Prostate gland (tissue), 2 donors: ENCODE measurements around the gene XXYLT1. TPM values are rescaled to one million over a fixed set of nuclear protein-coding genes. Genes with fewer than 3 reads are reported as not detected.

Experiments used
- DNase-seq: peaks from one replicate; pipeline ENCODE4 v3.0.0-alpha.2; 2019; ENCODE audit warnings: low spot score
- H3K27ac ChIP-seq, 2 donors: fragments of 200-600 bp; sonication (generic); 2 replicates each; pipeline ENCODE4 v1.5.1; 2017 to 2019
- H3K27me3 ChIP-seq: fragments of 200-600 bp; sonication (generic); replicated peaks from 2 replicates; pipeline ENCODE4 v1.5.1; 2019; ENCODE audit not compliant: insufficient read depth
- H3K36me3 ChIP-seq, 2 donors: fragments of 200-600 bp; sonication (generic); 1 replicate in 1 of 2; 2 replicates in 1 of 2; pipeline versions ENCODE4 v1.5.1 to v1.8.1; 2017 to 2019
- H3K4me1 ChIP-seq: fragments of 200-600 bp; sonication (generic); replicated peaks from 2 replicates; pipeline ENCODE4 v1.5.1; 2019
- H3K4me3 ChIP-seq, 2 donors: fragments of 200-600 bp; sonication (generic); 2 replicates each; pipeline ENCODE4 v1.5.1; 2017 to 2019
- H3K9me3 ChIP-seq: fragments of 200-600 bp; sonication (generic); 2 replicates; pipeline ENCODE4 v1.5.1; 2017
- CTCF ChIP-seq, 4 experiments: fragments of 200-600 bp in 2 of 4; fragments of 450-650 bp in 2 of 4; sonication (generic) in 2 of 4; IDR thresholded peaks; 1 replicate in 3 of 4; 2 replicates in 1 of 4; pipeline ENCODE4 v1.5.1; 2016 to 2019; ENCODE audit warnings: antibody characterized with exemption in 4 of 4, mild to moderate bottlenecking in 2 of 4, moderate library complexity in 2 of 4
- POLR2A ChIP-seq: fragments of 450-650 bp; IDR thresholded peaks from one replicate; pipeline ENCODE4 v1.6.1; 2016; ENCODE audit warnings: antibody characterized with exemption, mild to moderate bottlenecking
- POLR2AphosphoS5 ChIP-seq: sonication (generic); formaldehyde crosslinking; IDR thresholded peaks from one replicate; pipeline ENCODE4 v1.6.1; 2017; ENCODE audit warnings: antibody characterized with exemption
- WGBS: methylation state at CpG from one replicate; pipeline ENCODE4 v1.1.5; 2018; 5-methylcytosine and 5-hydroxymethylcytosine counted together
- intact Hi-C: fragments of 100-400 bp; cut with DNase I; formaldehyde crosslinking; loops from one replicate; pipeline ENCODE4 v1.14.2; 2022
- total RNA-seq, 2 donors: library from RNA; depleted of rRNA; stranded (reverse); fragments of >200 nt; gene quantifications; one replicate each; pipeline ENCODE4 v1.1.0, GENCODE V29; 2016

Gene XXYLT1
- total RNA-seq, 2 donors from 2014 or later, result 14.9 to 22.7 TPM

- Histone ChIP-seq H3K9me3 (no peaks in the 10 kb centered on the region), H3K4me3 (no peak overlapping the region), H3K36me3 (no peaks in the 10 kb centered on the region), H3K27me3 (no peaks in the 10 kb centered on the region), H3K4me1 (peaks cover 17% of the 10 kb centered on the region), H3K27ac (peak overlapping the region; percentile 76 to 79)
- intact Hi-C loops, result loop anchor here (5.0 to 10.0 kb wide), 3 partner anchors 32 to 88 kb away; no protein-coding TSS in a partner anchor
- no peak for DNase-seq
- TF ChIP-seq POLR2AphosphoS5 (no peak), POLR2A (no peak), CTCF (IDR thresholded peaks at IDR 0.05) (no peak)
- WGBS, result 60% methylated on average over 15 of the region's 15 CpGs
Measured at GRCh38 chr3:195149292-195150030, 121.5 kb downstream of the XXYLT1 start.

DNA sequence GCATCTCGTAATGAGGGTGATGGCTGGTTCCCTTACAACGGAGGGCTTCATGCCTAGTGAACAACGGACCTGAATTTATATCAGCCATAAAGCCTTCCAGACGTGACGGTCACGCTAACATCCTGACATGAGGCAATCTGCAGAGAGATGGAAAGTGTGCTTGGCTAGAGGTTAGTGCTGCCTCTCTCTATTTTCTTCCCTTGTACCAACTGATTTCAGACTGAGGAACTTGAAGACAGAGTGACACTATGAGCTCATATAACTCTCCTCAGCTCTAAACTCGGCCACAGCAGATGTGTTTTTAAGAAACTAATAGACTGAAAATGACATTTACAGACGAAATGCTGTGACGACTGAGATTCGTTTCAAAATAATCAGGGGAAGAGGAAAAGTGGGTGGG lies 122.4 kb downstream of the XXYLT1 start:
- H3K4me3 ChIP-seq, result no peak overlapping the region
- peak overlapping the region in 1 of 2 donors; percentile 1 for H3K27ac ChIP-seq
- H3K9me3 ChIP-seq, result no peaks in the 10 kb centered on the region
- no peak for DNase-seq
- H3K27me3 ChIP-seq, result no peaks in the 10 kb centered on the region
- no peaks in the 10 kb centered on the region for H3K36me3 ChIP-seq
- peaks cover 8% of the 10 kb centered on the region for H3K4me1 ChIP-seq
- 48% methylated on average over 10 of the region's 10 CpGs for WGBS
- TF ChIP-seq POLR2AphosphoS5, result no peak
- no peak for TF ChIP-seq CTCF (IDR thresholded peaks at IDR 0.05)
- TF ChIP-seq POLR2A, result no peak
- intact Hi-C loops, result loop anchor here (5.0 kb wide), 1 partner anchor 89 kb away; no protein-coding TSS in a partner anchor

GRCh38 chr3:195147649-195148080 lies 123.3 kb downstream of the XXYLT1 start:
- 50% methylated on average over 17 of the region's 17 CpGs for WGBS
- intact Hi-C loops, result loop anchor here (5.0 kb wide), 1 partner anchor 90 kb away; no protein-coding TSS in a partner anchor
- DNase-seq, result no peak
- Histone ChIP-seq H3K36me3 (no peaks in the 10 kb centered on the region), H3K27me3 (no peaks in the 10 kb centered on the region), H3K4me1 (peaks cover 9% of the 10 kb centered on the region), H3K27ac (no peak overlapping the region), H3K9me3 (no peaks in the 10 kb centered on the region), H3K4me3 (peak overlapping the region in 1 of 2 donors; percentile 1)
- TF ChIP-seq POLR2AphosphoS5 (no peak), CTCF (IDR thresholded peaks at IDR 0.05) (no peak), POLR2A (no peak)

DNA sequence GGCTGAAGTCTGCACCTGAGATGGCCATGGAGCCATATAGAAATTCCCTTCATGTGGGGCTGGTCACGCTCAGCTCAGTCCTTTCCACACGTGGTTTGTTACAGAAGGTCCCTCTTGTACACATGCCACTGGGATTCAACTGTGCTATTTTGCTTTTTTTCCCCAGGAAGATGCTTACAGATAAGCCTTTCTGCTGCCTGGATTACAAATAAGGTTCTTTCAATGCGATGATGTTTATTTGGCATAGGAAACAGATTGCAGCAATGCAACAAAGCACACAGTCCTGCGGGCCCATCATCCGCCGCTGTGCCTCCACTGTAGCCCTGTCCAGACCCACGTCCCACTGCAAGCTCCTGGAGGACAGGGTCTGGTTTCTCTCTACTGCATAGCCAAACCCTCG lies 124.8 kb downstream of the XXYLT1 start:
- H3K4me1 ChIP-seq, result peaks cover 5% of the 10 kb centered on the region
- WGBS, result 62% methylated on average over 8 of the region's 8 CpGs
- H3K9me3 ChIP-seq, result no peaks in the 10 kb centered on the region
- H3K4me3 ChIP-seq, result no peak overlapping the region
- no peaks in the 10 kb centered on the region for H3K27me3 ChIP-seq
- H3K36me3 ChIP-seq, result no peaks in the 10 kb centered on the region
- intact Hi-C loops, result loop anchor here (5.0 kb wide), 1 partner anchor 91 kb away; no protein-coding TSS in a partner anchor
- H3K27ac ChIP-seq, result no peak overlapping the region
- TF ChIP-seq CTCF (IDR thresholded peaks at IDR 0.05) (no peak), POLR2AphosphoS5 (no peak), POLR2A (no peak)
- no peak for DNase-seq

GRCh38 chr3:195145579-195145978 lies 125.4 kb downstream of the XXYLT1 start:
- no peak overlapping the region for H3K4me3 ChIP-seq
- no peaks in the 10 kb centered on the region for H3K36me3 ChIP-seq
- DNase-seq, result no peak
- intact Hi-C loops, result loop anchor here (5.0 kb wide), 1 partner anchor 92 kb away; no protein-coding TSS in a partner anchor
- H3K27ac ChIP-seq, result no peak overlapping the region
- no peaks in the 10 kb centered on the region for H3K27me3 ChIP-seq
- TF ChIP-seq POLR2AphosphoS5 (no peak), CTCF (IDR thresholded peaks at IDR 0.05) (no peak), POLR2A (no peak)
- WGBS, result 94% methylated on average over 12 of the region's 12 CpGs
- no peaks in the 10 kb centered on the region for H3K9me3 ChIP-seq
- H3K4me1 ChIP-seq, result peaks cover 5% of the 10 kb centered on the region
